Inferior parietal cortex (tissue), 1 donor: ENCODE results near the gene ITGB2.

Experiments
- DNase-seq: peaks from one replicate; pipeline ENCODE4 v3.0.0-alpha.2; 2016; ENCODE audit errors: extremely low spot score

The ITGB2 gene

DNA sequence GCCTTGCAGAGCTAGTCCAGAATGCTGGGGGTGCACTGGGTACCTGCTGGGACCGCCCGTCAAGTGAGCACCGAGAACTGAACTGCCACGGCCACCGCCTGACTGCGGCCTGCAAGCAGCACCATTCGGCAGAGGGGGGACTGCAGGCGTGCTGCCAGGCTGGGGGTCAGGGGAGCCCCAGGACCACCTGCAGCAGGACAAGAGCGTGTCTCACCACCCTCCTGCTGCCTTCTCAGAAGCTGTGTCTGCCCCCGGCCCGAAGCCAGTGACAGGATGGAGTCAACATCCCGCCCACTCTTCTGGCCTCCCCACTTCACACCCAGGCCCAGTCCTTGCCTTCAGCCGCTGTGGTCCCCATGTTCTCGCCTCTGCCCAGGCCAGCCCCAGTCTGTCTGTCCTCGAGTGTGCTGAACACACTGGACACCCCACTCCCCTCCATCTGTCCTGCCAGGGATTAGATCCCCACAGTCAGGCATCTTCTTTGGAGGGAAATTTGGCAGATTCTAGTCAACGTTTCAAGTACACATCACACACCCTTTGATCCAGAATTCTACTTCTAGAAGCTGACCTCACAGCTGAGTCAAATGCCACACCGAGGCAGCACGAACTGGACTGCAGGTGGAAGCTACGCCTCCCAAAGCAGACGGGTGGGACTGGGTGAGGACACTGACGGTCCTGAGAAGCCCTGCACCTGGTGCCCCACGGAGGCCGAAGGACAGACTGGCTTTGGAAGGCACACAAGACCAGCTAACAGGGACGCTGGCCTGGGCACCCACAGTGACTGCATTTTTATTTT lies 73.2 kb downstream of the ITGB2 start:
- no peak for DNase-seq

DNA sequence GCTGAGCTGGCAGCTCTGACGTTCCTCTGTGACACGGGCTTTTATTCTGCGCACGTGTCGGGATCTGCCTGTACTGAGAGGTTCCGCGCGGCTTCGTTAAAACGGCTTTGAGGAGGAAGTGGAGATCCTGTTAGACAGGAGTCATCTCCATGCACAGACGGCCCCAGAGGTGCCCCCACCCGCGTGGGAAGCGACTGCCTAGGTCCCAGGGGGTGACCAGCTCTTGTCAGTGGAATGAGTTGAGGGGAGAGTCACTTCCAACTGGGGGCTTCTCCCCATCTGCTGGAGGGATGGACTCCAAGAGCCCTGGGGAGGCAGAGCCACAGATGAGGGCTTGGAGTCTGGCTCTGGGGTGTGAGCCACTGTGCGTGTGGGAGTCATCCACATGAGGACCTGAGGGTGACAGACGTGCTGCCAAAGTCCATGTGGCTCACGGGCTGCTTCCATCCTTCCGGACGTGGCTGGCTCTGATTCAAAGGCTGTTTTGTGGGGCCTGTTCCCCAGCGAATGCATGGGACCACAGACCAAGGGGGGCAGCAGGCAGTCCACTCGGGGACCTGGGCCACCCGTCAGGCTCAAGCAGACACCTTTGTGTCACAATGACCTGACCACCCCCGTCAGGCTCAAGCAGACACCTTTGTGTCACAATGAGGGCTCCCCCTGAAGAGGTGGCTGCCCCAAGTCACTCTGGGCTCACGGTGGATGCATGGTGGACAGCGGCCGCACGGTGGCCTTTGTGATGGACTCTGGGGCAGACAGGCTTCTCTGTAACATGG lies 74.0 kb downstream of the ITGB2 start:
- peak; percentile 28 for DNase-seq

DNA sequence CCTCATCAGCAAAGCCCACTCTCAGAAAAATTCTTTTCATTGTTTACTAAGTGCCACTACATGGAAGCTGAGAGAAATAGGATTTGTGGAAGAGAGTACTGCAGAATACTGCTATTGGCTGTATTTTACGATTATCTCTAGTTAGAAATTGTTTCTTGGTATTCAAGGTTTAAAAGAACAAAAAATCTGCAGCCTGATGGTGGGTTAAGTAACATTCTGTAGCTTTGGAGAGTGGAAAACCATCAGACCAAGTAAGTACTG lies 74.5 kb downstream of the ITGB2 start:
- no peak for DNase-seq

DNA sequence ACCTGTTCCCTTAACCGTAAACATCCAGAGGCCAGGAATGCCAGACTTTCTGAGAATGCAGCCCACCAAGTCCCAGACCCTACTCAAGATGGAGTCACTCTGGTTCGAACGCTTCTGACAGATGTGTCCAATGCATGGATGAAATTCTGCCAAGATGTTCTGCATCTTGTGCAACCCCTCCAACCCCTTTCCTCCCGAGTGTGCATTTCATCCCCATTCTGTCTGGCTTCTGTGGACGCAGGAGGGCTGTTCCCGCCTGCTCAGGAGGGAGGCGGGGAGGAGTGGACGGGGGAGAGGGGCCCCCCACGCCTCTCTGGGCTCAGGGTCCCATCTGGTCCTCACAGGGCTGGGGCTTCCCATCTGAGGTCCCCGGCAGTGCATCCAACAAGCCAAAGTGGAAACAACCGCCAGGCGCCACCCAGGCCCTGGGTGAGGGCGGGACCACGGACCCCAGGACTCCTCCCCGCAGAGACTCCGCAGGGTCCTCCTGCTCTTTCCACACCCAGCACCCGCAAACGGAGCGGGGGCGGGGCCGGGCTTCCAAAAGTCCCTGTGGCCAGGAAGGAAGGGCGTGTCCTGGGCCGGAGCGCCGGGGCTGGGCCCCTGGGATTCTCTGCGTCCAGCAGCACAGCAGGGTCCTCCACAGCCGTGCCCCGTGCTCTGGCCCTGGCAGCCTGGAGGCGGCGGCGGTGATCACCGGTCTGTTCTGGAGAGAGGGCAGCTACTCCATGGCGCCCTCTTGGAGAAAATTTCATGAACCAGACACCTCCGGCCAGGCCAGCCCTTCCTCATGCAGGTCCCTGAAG lies 75.1 kb downstream of the ITGB2 start:
- peak; percentile 16 for DNase-seq

DNA sequence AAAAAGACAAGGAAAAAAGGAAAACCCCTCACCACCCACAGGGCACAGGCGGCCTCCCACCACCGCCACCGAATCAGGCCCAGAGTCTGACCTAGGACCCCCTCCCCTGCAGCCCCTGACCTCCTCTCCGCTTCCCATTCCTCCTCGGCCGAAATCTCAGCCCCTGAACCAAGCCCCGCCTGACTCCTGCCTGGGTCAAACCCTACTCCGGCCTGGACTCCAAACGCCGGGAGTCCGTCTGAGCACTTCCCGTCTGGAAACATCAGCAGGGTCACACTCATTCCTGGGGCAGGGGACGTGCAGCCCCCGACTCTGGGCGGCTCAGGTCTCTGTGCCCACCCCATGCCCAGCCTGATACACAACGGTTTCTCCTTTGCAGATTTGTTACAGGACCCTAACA lies 76.4 kb downstream of the ITGB2 start:
- DNase-seq, result no peak

DNA sequence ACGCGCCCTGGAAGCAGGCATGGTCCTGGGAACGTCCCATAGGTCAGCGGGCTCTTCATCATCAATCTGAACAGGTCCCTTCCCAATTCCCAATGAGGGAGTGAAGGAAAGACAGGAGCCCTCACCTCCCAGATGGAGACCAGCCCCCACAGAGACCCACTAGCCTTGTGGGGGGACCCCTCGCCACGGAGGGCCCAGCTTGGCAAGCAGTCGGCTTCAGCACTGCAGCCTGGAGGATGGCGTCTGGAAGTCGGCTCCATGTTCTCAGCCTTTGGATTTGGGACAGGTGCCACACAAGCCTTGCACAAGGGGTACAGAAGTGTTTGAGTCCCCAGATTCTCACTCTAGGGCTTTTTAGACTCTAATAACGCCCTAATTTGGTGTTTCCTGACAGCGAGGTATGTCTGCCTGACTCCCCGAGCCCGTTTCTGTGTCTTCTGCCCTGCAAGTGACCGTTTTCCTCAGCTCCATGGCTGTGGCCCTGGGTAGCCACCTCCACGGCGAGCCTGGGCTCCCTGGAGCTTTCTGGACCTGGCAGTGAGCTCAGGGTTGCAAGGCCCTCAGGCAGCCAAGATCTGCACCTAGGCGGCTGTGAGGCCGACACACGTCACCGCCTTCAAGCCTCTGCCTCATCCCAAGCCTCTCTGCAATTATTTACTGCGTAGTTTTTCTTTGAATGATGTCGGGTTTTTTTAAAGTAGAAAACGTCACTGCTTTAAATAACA lies 77.8 kb downstream of the ITGB2 start:
- DNase-seq, result no peak

DNA sequence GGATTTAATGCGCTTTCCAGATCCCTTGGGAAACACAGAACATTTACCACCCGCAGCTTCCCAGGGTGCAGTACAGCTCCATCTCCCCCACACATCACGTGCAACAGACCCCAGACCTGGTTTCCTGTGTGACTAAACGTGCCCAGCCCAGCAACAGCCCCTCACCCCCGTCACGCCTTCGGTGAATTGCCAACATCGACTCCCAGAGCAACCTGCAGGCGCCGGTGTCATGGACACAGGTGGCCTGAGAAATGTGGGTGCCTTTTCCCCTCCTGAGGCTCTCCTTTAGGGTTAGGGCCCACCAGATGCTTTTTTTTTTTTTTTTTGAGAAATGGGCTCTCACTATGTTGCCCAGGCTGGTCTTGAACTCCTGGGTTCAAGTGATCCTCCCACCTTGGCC lies 78.6 kb downstream of the ITGB2 start:
- no peak for DNase-seq

DNA sequence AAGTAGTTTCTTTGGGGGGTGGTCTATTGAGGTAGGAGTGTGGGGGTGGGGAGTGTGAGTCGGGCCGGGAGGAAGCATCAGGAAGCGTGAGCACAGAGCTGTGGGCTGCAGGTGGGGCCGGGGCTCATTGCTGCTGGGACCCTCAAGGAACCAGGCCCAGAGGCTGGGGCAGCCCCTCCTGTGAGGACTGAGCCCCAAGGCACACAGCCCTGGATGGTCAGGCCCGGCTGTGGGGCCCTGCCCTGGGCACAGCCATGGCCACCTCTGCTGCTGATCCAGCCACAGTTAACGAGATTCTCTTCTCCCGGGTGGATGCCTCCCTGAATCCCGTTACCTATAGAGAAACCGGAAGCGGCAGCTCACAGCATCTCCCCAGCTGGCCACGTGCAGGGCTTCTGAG lies 79.9 kb downstream of the ITGB2 start:
- DNase-seq, result no peak

DNA sequence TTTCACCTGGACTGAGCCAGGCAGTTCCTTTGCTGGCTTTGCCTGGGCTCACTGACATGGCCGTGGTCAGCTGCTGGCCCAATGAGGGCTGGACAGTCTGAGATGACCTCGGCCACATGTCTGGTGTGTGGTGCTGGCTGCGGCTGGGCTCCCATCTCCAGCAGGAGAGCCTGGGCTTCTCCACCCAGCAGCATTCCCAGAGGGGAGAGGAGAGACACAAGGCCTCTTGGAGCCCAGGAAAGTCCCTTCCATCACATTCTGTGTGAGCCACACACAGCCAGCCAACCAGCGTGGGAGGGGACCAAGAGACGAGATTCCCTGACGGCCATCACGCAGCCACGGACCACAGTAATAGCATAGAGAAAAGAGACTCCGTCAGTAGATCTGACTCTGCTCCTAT lies 81.7 kb downstream of the ITGB2 start:
- DNase-seq, result no peak

DNA sequence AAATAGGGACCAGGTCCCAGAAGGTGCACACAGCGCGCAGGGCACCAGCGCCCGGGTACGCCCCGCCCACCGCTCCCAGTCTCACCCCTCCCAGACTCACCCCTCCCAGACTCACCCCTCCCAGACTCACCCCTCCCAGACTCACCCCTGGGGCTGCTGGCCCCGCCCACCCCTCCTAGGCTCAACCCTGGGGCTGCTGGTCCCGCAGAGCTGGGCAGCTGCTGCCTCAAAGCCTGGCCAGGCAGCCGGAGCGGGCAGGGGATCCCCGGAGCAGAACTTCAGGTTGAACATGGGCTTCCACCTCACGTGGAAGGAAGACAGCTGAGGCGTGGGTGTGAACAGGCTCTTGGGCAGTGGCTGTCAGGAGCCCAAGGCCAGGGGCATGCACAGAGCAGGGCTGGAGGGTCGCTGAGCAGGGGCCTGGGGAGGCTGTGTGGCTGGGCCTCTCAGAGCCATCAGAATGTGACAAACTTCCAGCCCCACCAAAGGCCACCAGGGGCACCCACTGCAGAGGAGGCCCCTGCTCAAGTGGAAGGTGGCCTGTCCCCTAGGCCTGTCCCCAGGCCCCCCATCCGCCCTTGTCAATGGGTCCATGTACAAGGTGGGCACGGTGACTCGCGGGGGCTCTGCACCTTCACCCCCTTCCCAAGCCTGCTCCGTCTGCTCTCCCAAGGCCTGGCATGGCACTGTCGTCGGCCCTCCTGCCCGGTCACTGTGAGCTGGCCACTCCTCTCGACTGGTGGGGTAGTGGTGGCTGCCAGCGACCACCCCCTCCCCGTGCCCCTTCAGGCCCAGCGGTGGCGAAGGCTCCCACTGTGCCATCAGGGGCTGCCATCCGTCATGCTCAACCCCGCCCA lies 82.4 kb downstream of the ITGB2 start:
- DNase-seq, result no peak

DNA sequence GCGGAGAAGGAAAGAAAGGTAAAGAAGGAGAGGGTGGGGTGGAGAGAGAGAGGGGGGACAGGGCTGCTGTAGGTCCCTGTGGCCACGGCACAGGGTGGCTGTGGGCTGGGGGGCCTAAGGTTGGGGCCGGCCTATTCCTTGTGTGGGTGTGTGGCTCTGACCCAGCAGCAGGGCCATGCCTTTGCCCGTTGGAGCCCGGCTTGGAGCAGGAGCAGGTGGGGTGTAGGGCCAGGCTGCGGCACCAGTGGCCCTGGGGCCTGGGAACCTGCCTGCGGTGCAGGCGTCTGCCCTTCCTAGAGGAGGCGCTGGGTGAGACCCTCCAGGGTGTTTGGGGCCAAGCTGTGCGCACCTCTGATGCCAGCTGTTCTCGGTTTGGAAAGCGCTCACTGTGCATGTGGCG lies 83.2 kb downstream of the ITGB2 start:
- no peak for DNase-seq

DNA sequence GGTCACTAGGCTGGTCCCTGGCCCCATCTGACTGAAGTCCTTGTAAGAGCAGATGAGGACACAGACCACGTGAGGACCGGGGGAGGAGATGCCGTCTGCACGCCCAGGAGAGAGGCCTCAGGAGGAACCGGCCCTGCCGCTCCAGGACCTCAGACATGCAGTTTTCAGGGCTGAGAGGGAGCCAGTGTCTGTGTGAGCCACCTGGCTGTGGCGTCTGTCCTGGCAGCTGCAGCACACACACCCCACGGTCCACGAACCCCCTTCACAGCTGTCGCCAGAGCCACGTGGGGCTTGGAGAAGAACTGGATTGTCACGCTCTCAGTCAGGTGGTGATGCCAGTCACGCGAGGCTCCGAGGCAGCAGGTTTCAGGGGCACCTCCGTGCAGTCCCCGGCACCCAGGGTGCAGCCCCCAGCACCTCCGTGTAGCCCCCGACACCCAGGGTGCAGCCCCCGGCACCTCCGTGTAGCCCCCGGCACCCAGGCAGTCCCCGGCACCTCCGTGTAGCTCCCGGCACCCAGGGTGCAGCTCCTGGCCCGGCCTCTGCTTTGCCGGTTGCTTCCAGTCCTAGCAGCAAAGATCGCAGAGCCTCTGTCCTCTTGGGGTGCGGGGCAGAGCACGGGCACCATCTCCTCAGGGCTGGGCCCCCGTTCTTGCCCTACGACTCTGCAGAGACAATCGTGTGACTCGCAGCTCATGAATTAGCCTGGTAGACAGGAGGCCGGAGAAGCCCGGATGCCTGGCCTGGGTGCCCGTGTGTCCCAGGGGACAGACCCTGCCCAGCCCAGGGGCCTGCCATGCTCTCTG lies 83.8 kb downstream of the ITGB2 start:
- no peak for DNase-seq

DNA sequence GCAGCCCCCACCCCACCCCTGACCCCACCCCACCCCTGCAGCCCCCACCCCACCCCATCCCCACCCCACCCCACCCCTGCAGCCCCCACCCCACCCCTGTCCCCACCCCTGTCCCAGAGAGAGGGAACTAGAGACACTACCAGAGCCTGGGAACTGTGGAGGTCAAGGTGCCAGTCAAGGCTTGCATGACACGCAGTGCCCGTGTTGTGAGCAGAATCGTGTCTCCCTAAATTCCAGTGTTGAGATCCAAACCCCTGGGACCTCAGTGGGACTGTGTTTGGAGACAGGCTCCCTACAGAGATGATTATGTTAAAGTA lies 84.4 kb downstream of the ITGB2 start:
- DNase-seq, result no peak
